ENCODE measurements around the gene NCAPG2. TPM values are rescaled to one million over a fixed set of nuclear protein-coding genes. Genes with fewer than 3 reads are reported as not detected.

Gene NCAPG2
- total and polyA plus RNA-seq, 2 donors (not counting 1 experiment from before 2014, with no cell fraction given) = 10.9 to 18.7 TPM

GRCh38 chr7:158733775-158734494 lies 29.3 kb upstream of the NCAPG2 start:
- Histone ChIP-seq H2AFZ (ENCODE audit: low read length) (no peak overlapping the region), H3K4me3 (replicated peaks in 1 of 4; ENCODE audit: control extremely low read depth in 1 of 4, insufficient read depth in 1 of 4, low read depth in 3 of 4, low read length in 4 of 4) (no peak overlapping the region), H3K27me3 (ENCODE audit: control insufficient read depth, insufficient read depth, low read length) (no peaks in the 10 kb centered on the region), H3K27ac (ENCODE audit: insufficient read depth, low read length) (no peak overlapping the region), H3K9me3 (ENCODE audit: control insufficient read depth, insufficient read depth, low read depth, low read length) (no peaks in the 10 kb centered on the region), H3K4me1 (ENCODE audit: control insufficient read depth, extremely low read depth, insufficient read depth, low read length) (no peaks in the 10 kb centered on the region), H3K79me2 (ENCODE audit: control insufficient read depth, insufficient read depth, low read length) (no peaks in the 10 kb centered on the region), H3K9ac (ENCODE audit: insufficient read depth, low read length) (no peak overlapping the region), H4K20me1 (ENCODE audit: control insufficient read depth, extremely low read depth, insufficient read depth, low read length) (no peaks in the 10 kb centered on the region), H3K4me2 (ENCODE audit: extremely low read depth, insufficient read depth, low read length) (no peak overlapping the region), H3K36me3 (ENCODE audit: control insufficient read depth, insufficient read depth, low read length) (peaks cover 13% of the 10 kb centered on the region)
- no peak for DNase-seq (ENCODE audit: low read depth in 2 of 2)
- TF ChIP-seq EZH2 (IDR thresholded peaks at IDR 0.05; ENCODE audit: low read length, missing control alignments) = no peak
- TF ChIP-seq, protein P1, sequence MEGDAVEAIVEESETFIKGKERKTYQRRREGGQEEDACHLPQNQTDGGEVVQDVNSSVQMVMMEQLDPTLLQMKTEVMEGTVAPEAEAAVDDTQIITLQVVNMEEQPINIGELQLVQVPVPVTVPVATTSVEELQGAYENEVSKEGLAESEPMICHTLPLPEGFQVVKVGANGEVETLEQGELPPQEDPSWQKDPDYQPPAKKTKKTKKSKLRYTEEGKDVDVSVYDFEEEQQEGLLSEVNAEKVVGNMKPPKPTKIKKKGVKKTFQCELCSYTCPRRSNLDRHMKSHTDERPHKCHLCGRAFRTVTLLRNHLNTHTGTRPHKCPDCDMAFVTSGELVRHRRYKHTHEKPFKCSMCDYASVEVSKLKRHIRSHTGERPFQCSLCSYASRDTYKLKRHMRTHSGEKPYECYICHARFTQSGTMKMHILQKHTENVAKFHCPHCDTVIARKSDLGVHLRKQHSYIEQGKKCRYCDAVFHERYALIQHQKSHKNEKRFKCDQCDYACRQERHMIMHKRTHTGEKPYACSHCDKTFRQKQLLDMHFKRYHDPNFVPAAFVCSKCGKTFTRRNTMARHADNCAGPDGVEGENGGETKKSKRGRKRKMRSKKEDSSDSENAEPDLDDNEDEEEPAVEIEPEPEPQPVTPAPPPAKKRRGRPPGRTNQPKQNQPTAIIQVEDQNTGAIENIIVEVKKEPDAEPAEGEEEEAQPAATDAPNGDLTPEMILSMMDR (conservative IDR thresholded peaks at IDR 0.05 in 1 of 2, IDR thresholded peaks at IDR 0.05 in 1 of 2; ENCODE audit: low read depth in 1 of 2, low read length in 2 of 2) = no peak

DNA sequence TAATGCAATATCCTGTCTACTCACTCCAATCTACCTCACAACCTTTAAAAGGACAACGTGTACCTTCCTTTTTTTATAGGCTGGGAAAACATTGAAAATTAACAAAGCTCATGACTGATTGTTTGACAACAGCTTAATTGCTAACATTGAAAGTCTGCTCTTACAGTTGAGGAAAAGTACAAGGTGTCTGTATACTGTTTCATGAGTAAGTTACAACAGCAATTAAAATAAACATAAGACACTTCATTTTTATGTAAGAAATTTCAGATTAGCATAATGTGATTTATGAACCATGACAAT lies 28.6 kb upstream of the NCAPG2 start:
- Histone ChIP-seq H3K79me2 (ENCODE audit: control insufficient read depth, insufficient read depth, low read length) (no peaks in the 10 kb centered on the region), H3K4me2 (ENCODE audit: extremely low read depth, insufficient read depth, low read length) (no peak overlapping the region), H3K4me3 (replicated peaks in 1 of 4; ENCODE audit: control extremely low read depth in 1 of 4, insufficient read depth in 1 of 4, low read depth in 3 of 4, low read length in 4 of 4) (no peak overlapping the region), H4K20me1 (ENCODE audit: control insufficient read depth, extremely low read depth, insufficient read depth, low read length) (no peaks in the 10 kb centered on the region), H3K9ac (ENCODE audit: insufficient read depth, low read length) (no peak overlapping the region), H2AFZ (ENCODE audit: low read length) (no peak overlapping the region), H3K9me3 (ENCODE audit: control insufficient read depth, insufficient read depth, low read depth, low read length) (no peaks in the 10 kb centered on the region), H3K4me1 (ENCODE audit: control insufficient read depth, extremely low read depth, insufficient read depth, low read length) (no peaks in the 10 kb centered on the region), H3K27ac (ENCODE audit: insufficient read depth, low read length) (no peak overlapping the region), H3K27me3 (ENCODE audit: control insufficient read depth, insufficient read depth, low read length) (no peaks in the 10 kb centered on the region), H3K36me3 (ENCODE audit: control insufficient read depth, insufficient read depth, low read length) (peaks cover 10% of the 10 kb centered on the region)
- DNase-seq (ENCODE audit: low read depth in 2 of 2) = no peak
- TF ChIP-seq EZH2 (IDR thresholded peaks at IDR 0.05; ENCODE audit: low read length, missing control alignments) = no peak
- TF ChIP-seq, protein P1 (conservative IDR thresholded peaks at IDR 0.05 in 1 of 2, IDR thresholded peaks at IDR 0.05 in 1 of 2; ENCODE audit: low read depth in 1 of 2, low read length in 2 of 2) = no peak

- TF ChIP-seq, protein P1 (conservative IDR thresholded peaks at IDR 0.05 in 1 of 2, IDR thresholded peaks at IDR 0.05 in 1 of 2; ENCODE audit: low read depth in 1 of 2, low read length in 2 of 2) = no peak
- TF ChIP-seq EZH2 (IDR thresholded peaks at IDR 0.05; ENCODE audit: low read length, missing control alignments) = no peak
- Histone ChIP-seq H2AFZ (ENCODE audit: low read length) (no peak overlapping the region), H3K4me1 (ENCODE audit: control insufficient read depth, extremely low read depth, insufficient read depth, low read length) (no peaks in the 10 kb centered on the region), H3K4me3 (replicated peaks in 1 of 4; ENCODE audit: control extremely low read depth in 1 of 4, insufficient read depth in 1 of 4, low read depth in 3 of 4, low read length in 4 of 4) (no peak overlapping the region), H3K9ac (ENCODE audit: insufficient read depth, low read length) (no peak overlapping the region), H3K27me3 (ENCODE audit: control insufficient read depth, insufficient read depth, low read length) (no peaks in the 10 kb centered on the region), H3K79me2 (ENCODE audit: control insufficient read depth, insufficient read depth, low read length) (no peaks in the 10 kb centered on the region), H3K36me3 (ENCODE audit: control insufficient read depth, insufficient read depth, low read length) (peaks cover 10% of the 10 kb centered on the region), H3K9me3 (ENCODE audit: control insufficient read depth, insufficient read depth, low read depth, low read length) (no peaks in the 10 kb centered on the region), H4K20me1 (ENCODE audit: control insufficient read depth, extremely low read depth, insufficient read depth, low read length) (no peaks in the 10 kb centered on the region), H3K4me2 (ENCODE audit: extremely low read depth, insufficient read depth, low read length) (no peak overlapping the region), H3K27ac (ENCODE audit: insufficient read depth, low read length) (no peak overlapping the region)
- DNase-seq (ENCODE audit: low read depth in 2 of 2) = no peak
These were observed 28.1 kb upstream of the NCAPG2 start for GRCh38 chr7:158732494-158733219.
